Neuronal stem cell (in vitro differentiated cells): Measurements from ENCODE around the gene REEP3.
"Not testable (repeated sequence)": the region's sequence is repeated elsewhere in the genome, so short reads cannot be mapped to it uniquely, and the experiment has no call there.

Experiments
- DNase-seq: peaks from one replicate; pipeline ENCODE4 v3.0.0-alpha.2; 2013; ENCODE audit warnings: low spot score
- H2AFZ ChIP-seq: one replicate; pipeline ENCODE4 v1.6.1; 2013; ENCODE audit warnings: mild to moderate bottlenecking, low read length, inconsistent platforms
- H2AK5ac ChIP-seq: 2 replicates; pipeline ENCODE4 v1.6.1; 2013; ENCODE audit warnings: low read depth, mild to moderate bottlenecking, inconsistent platforms, low read length, moderate library complexity, mixed read lengths
- H2BK120ac ChIP-seq: 2 replicates; pipeline ENCODE4 v1.6.1; 2013; ENCODE audit warnings: low read depth, mild to moderate bottlenecking, inconsistent platforms, low read length, moderate library complexity, mixed read lengths
- H2BK12ac ChIP-seq: one replicate; pipeline ENCODE4 v1.6.1; 2013; ENCODE audit warnings: low read length, inconsistent platforms
- H2BK15ac ChIP-seq: 2 replicates; pipeline ENCODE4 v1.6.1; 2013; ENCODE audit warnings: mild to moderate bottlenecking, low read length, inconsistent platforms, mixed read lengths
- H2BK5ac ChIP-seq: one replicate; pipeline ENCODE4 v1.6.1; 2013; ENCODE audit warnings: inconsistent platforms, mild to moderate bottlenecking, low read length, moderate library complexity
- H3K14ac ChIP-seq: one replicate; pipeline ENCODE4 v1.6.1; 2013; ENCODE audit warnings: low read length, inconsistent platforms
- H3K18ac ChIP-seq: 2 replicates; pipeline ENCODE4 v1.6.1; 2013; ENCODE audit warnings: low read length, inconsistent platforms
- H3K23ac ChIP-seq: 2 replicates; pipeline ENCODE4 v1.6.1; 2013; ENCODE audit warnings: low read depth, mild to moderate bottlenecking, mixed read lengths, low read length, inconsistent platforms; ENCODE audit not compliant: poor library complexity
- H3K27ac ChIP-seq: replicated peaks from 3 replicates; pipeline ENCODE4 v1.5.1; 2013; ENCODE audit warnings: low read length, inconsistent platforms
- H3K27me3 ChIP-seq, 3 experiments: 2 replicates each; pipeline ENCODE4 v1.6.1; 2013; ENCODE audit warnings: low read length in 3 of 3, mild to moderate bottlenecking in 2 of 3, inconsistent platforms in 1 of 3, low read depth in 1 of 3, mixed read lengths in 1 of 3, moderate library complexity in 1 of 3; ENCODE audit not compliant: control insufficient read depth in 3 of 3, insufficient read depth in 3 of 3
- H3K36me3 ChIP-seq, 2 donors: replicated peaks in 1 of 2; 2 replicates each; pipeline ENCODE4 v1.6.1; 2013; ENCODE audit warnings: low read length in 2 of 2; ENCODE audit not compliant: control insufficient read depth in 2 of 2, insufficient read depth in 2 of 2
- H3K4ac ChIP-seq: 2 replicates; pipeline ENCODE4 v1.6.1; 2013; ENCODE audit warnings: inconsistent platforms, mild to moderate bottlenecking, low read length, moderate library complexity
- H3K4me1 ChIP-seq, 2 donors: 1 replicate in 1 of 2; 2 replicates in 1 of 2; pipeline ENCODE4 v1.6.1; 2013; ENCODE audit warnings: low read length in 2 of 2, low read depth in 1 of 2; ENCODE audit not compliant: control insufficient read depth in 2 of 2, insufficient read depth in 1 of 2
- H3K4me2 ChIP-seq: one replicate; pipeline ENCODE4 v1.6.1; 2013; ENCODE audit warnings: mild to moderate bottlenecking, low read length, inconsistent platforms; ENCODE audit not compliant: insufficient read depth, poor library complexity, severe bottlenecking
- H3K4me3 ChIP-seq, 2 donors: 2 replicates each; pipeline ENCODE4 v1.5.1; 2013; ENCODE audit warnings: low read length in 2 of 2, mild to moderate bottlenecking in 2 of 2, inconsistent platforms in 1 of 2, moderate library complexity in 1 of 2
- H3K79me1 ChIP-seq: one replicate; pipeline ENCODE4 v1.6.1; 2013; ENCODE audit warnings: low read depth, mild to moderate bottlenecking, inconsistent platforms, low read length, moderate library complexity
- H3K9ac ChIP-seq: one replicate; pipeline ENCODE4 v1.6.1; 2013; ENCODE audit warnings: mild to moderate bottlenecking, low read depth, low read length, inconsistent platforms; ENCODE audit not compliant: poor library complexity
- H3K9me3 ChIP-seq, 2 donors: replicated peaks in 1 of 2; 2 replicates each; pipeline versions ENCODE3 to v1.6.1; 2013; ENCODE audit warnings: low read length in 2 of 2, mild to moderate bottlenecking in 2 of 2, inconsistent platforms in 1 of 2, low read depth in 1 of 2, mixed read lengths in 1 of 2, moderate library complexity in 1 of 2; ENCODE audit not compliant: control insufficient read depth in 2 of 2, insufficient read depth in 1 of 2
- H4K8ac ChIP-seq: one replicate; pipeline ENCODE4 v1.6.1; 2013; ENCODE audit warnings: low read depth, mild to moderate bottlenecking, inconsistent platforms, low read length, moderate library complexity
- H4K91ac ChIP-seq: one replicate; pipeline ENCODE4 v1.6.1; 2013; ENCODE audit warnings: low read length, low read depth, mild to moderate bottlenecking, inconsistent platforms; ENCODE audit not compliant: poor library complexity
- WGBS, 2 donors: extraction: QIAGEN DNeasy Blood & Tissue Kit; methylation state at CpG; one replicate each; pipeline ENCODE4 v1.1.7; 2013; ENCODE audit warnings: missing lambda C conversion rate in 2 of 2, mixed read lengths in 1 of 2; ENCODE audit not compliant: insufficient read length in 2 of 2, insufficient replicate concordance in 1 of 2; ENCODE audit errors: extremely low coverage in 2 of 2; 5-methylcytosine and 5-hydroxymethylcytosine counted together

Gene REEP3

DNA sequence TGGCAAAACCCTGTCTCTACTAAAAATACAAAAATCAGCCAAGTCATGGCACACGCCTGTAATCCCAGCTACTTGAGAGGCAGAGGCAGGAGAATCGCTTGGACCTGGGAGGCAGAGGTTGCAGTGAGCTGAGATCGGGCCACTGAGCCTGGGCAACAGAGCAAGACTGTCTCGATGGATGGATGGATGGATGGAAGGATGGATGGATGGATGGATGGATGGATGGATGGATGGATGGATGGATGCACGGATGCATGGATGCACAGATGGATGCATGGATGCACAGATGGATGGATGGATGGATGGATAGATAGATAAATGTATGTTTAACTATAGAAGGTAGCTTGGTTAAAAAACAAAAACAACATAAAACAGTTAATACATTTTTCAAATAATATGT is 20.6 kb upstream of the REEP3 start:
- H3K4me1 ChIP-seq, H2BK5ac ChIP-seq, H2AFZ ChIP-seq, H3K4me2 ChIP-seq, H3K18ac ChIP-seq, H3K79me1 ChIP-seq, H2BK12ac ChIP-seq, H3K23ac ChIP-seq, H3K27ac ChIP-seq, H2BK15ac ChIP-seq, DNase-seq, H3K27me3 ChIP-seq, H3K4me3 ChIP-seq, H4K91ac ChIP-seq, H3K4ac ChIP-seq, H2BK120ac ChIP-seq, H2AK5ac ChIP-seq: not testable (repeated sequence)
- WGBS, 2 donors, result no CpG with 5 or more reads among the region's 5 CpGs
- H3K9me3 ChIP-seq, result peaks cover 0 to 14% of the 10 kb centered on the region in 2 donors
- H4K8ac ChIP-seq, result peak overlapping the region; percentile 31
- H3K14ac ChIP-seq, result peak overlapping the region; percentile 32
- peaks cover 0 to 27% of the 10 kb centered on the region in 2 donors for H3K36me3 ChIP-seq
- peak overlapping the region; percentile 39 for H3K9ac ChIP-seq

DNA sequence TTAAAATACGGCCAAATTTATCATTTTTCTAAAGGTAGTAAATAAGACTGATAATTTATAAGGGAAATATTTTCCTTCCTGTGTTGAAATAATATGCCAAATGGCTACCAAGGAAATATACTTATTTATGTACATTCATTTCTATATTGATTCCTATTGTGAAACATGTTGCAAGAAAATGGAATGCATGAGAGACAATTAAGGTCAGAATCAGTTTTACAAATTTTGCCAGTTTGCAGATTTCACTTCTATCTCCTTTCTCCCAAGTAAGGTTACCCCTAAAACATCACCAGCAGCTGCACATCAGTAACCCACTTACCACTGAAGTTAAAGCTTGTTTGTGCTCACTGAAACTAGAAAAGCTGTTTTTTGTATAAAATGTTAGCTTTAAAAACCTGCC is 19.2 kb upstream of the REEP3 start:
- no peak overlapping the region for H3K4me3 ChIP-seq
- no peak overlapping the region for H2AFZ ChIP-seq
- no peak overlapping the region for H2BK120ac ChIP-seq
- H3K9me3 ChIP-seq, result peaks cover 0 to 8% of the 10 kb centered on the region in 2 donors
- H3K4ac ChIP-seq, result no peak overlapping the region
- no peak overlapping the region for H3K4me2 ChIP-seq
- H2BK12ac ChIP-seq, result no peak overlapping the region
- no peaks in the 10 kb centered on the region for H3K27me3 ChIP-seq
- no CpG with 5 or more reads among the region's 1 CpG for WGBS, 2 donors
- no peak overlapping the region for H4K8ac ChIP-seq
- H2BK15ac ChIP-seq, result no peak overlapping the region
- no peak overlapping the region for H3K14ac ChIP-seq
- H2BK5ac ChIP-seq, result no peak overlapping the region
- H3K18ac ChIP-seq, result no peak overlapping the region
- peaks cover 0 to 8% of the 10 kb centered on the region in 2 donors for H3K4me1 ChIP-seq
- no peak overlapping the region for H4K91ac ChIP-seq
- no peak for DNase-seq
- no peak overlapping the region for H3K27ac ChIP-seq
- H3K36me3 ChIP-seq, result peaks cover 0 to 20% of the 10 kb centered on the region in 2 donors
- H3K23ac ChIP-seq, result no peak overlapping the region
- H3K9ac ChIP-seq, result no peak overlapping the region
- peaks cover 3% of the 10 kb centered on the region for H3K79me1 ChIP-seq
- H2AK5ac ChIP-seq, result no peak overlapping the region

DNA sequence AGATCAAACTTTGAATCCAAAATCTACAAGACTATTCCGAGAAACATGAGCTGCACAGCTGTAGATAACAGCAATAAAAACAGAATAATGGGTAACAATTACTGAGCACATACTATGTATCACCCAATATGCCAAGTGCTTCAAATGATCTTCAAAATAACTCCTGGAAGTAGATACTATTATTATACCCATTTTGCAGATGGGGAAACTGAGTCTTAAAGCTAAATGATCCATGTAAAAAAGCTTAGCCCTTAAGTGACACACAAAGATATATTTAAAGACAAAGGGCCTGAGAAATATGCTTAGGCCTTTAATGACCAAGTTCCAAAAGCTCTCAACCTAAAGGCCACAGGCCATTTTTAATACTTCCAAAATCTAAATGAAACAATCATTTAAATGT is 18.4 kb upstream of the REEP3 start:
- Histone ChIP-seq H3K79me1 (peaks cover 3% of the 10 kb centered on the region), H3K4me2 (no peak overlapping the region), H3K27ac (no peak overlapping the region), H4K91ac (no peak overlapping the region), H3K9ac (no peak overlapping the region), H2BK12ac (no peak overlapping the region), H3K27me3 (no peaks in the 10 kb centered on the region), H2BK15ac (no peak overlapping the region), H3K18ac (no peak overlapping the region), H3K4ac (no peak overlapping the region), H3K36me3 (peaks cover 0 to 17% of the 10 kb centered on the region in 2 donors), H3K23ac (no peak overlapping the region), H4K8ac (no peak overlapping the region), H2AFZ (no peak overlapping the region), H3K9me3 (peaks cover 0 to 8% of the 10 kb centered on the region in 2 donors), H2BK120ac (no peak overlapping the region), H3K4me1 (peaks cover 0 to 8% of the 10 kb centered on the region in 2 donors), H3K4me3 (no peak overlapping the region), H2BK5ac (no peak overlapping the region), H2AK5ac (no peak overlapping the region), H3K14ac (no peak overlapping the region)
- no peak for DNase-seq
- WGBS, 2 donors, result no CpG with 5 or more reads among the region's 1 CpG

DNA sequence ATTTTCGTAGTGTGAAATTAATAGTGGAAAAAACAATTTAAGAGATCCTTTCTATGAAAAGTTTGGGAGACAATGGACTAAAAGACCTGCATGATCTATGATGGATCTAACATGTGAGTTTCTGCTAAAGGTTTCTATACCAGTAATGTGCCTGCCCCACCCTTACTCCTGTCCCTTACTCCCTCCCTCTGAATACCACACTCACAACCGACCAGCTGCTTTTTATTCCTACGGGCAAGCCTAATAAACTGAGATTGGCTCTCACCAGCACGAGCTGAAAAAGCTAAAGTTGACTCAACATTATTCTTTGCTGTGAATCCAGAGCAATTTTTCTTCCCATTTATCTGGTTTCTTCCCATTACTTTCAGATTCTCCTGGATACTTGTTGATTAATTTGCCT is 17.8 kb upstream of the REEP3 start:
- Histone ChIP-seq H3K36me3 (peaks cover 0 to 23% of the 10 kb centered on the region in 2 donors), H3K4me1 (peaks cover 0 to 8% of the 10 kb centered on the region in 2 donors), H2BK120ac (no peak overlapping the region), H2BK12ac (no peak overlapping the region), H4K8ac (no peak overlapping the region), H4K91ac (no peak overlapping the region), H3K9ac (no peak overlapping the region), H3K79me1 (peaks cover 3% of the 10 kb centered on the region), H2AFZ (no peak overlapping the region), H3K27ac (no peak overlapping the region), H3K9me3 (peaks cover 0 to 8% of the 10 kb centered on the region in 2 donors), H3K4me2 (no peak overlapping the region), H3K4ac (no peak overlapping the region), H3K27me3 (no peaks in the 10 kb centered on the region), H2BK15ac (no peak overlapping the region), H3K4me3 (no peak overlapping the region), H3K18ac (no peak overlapping the region), H3K14ac (no peak overlapping the region), H2AK5ac (no peak overlapping the region), H3K23ac (no peak overlapping the region), H2BK5ac (no peak overlapping the region)
- no CpG with 5 or more reads among the region's 4 CpGs for WGBS, 2 donors
- DNase-seq, result no peak
